Esophagus squamous epithelium (tissue), 5 donors: ENCODE measurements around the gene SMYD3. TPM values are rescaled to one million over a fixed set of nuclear protein-coding genes. Genes with fewer than 3 reads are reported as not detected.

Source experiments
- DNase-seq: peaks from one replicate; lab custom pipeline; 2025; lab: John Stamatoyannopoulos, UW
- H3K27ac ChIP-seq, 4 donors: fragments of 200-600 bp; sonication (generic); one replicate each; pipeline ENCODE4 v1.5.1; 2016 to 2019; ENCODE audit warnings: mild to moderate bottlenecking in 1 of 4
- H3K27me3 ChIP-seq, 4 donors: fragments of 200-600 bp; sonication (generic); 1 replicate in 3 of 4; 2 replicates in 1 of 4; pipeline versions ENCODE4 v1.5.1 to v1.6.0; 2017 to 2021; ENCODE audit warnings: antibody characterized with exemption in 1 of 4
- H3K36me3 ChIP-seq, 3 donors: fragments of 200-600 bp; sonication (generic); one replicate each; pipeline ENCODE4 v1.5.1; 2016 to 2019
- H3K4me1 ChIP-seq, 3 donors: fragments of 200-600 bp; sonication (generic); one replicate each; pipeline ENCODE4 v1.5.1; 2017 to 2019
- H3K4me3 ChIP-seq, 4 donors: fragments of 200-600 bp; sonication (generic); 1 replicate in 3 of 4; 2 replicates in 1 of 4; pipeline ENCODE4 v1.5.1; 2016 to 2019; ENCODE audit warnings: mild to moderate bottlenecking in 2 of 4, moderate library complexity in 1 of 4
- H3K9me3 ChIP-seq, 3 donors: fragments of 200-600 bp; sonication (generic); one replicate each; pipeline ENCODE4 v1.5.1; 2016 to 2019
- CTCF ChIP-seq, 6 experiments: fragments of 450-650 bp in 4 of 6; fragments of 200-600 bp in 2 of 6; sonication (generic) in 2 of 6; IDR thresholded peaks; one replicate each; pipeline ENCODE4 v1.5.1; 2016 to 2019; ENCODE audit warnings: antibody characterized with exemption in 6 of 6, mild to moderate bottlenecking in 4 of 6, moderate library complexity in 4 of 6
- POLR2A ChIP-seq, 4 donors: fragments of 450-650 bp; IDR thresholded peaks; one replicate each; pipeline ENCODE4 v1.6.1; 2017; ENCODE audit warnings: antibody characterized with exemption in 4 of 4, mild to moderate bottlenecking in 4 of 4, moderate library complexity in 3 of 4
- WGBS, 2 donors: methylation state at CpG; one replicate each; pipeline ENCODE4 v1.1.5; 2018; 5-methylcytosine and 5-hydroxymethylcytosine counted together
- intact Hi-C: fragments of 100-400 bp; cut with DNase I; formaldehyde crosslinking; loops from one replicate; pipeline ENCODE4 v1.15.0; 2022
- total RNA-seq, 4 donors: library from RNA; depleted of rRNA; stranded (reverse); fragments of >200 nt; gene quantifications; one replicate each; pipeline ENCODE4 v1.1.0, GENCODE V29; 2016
- donor health status: DM: yes; HTN: yes; CAD: no.

SMYD3 gene
- total RNA-seq, 4 donors from 2014 or later: 8.4 to 15.8 (median 11.5) TPM

GRCh38 chr1:246512635-246513034, 5.6 kb upstream of the SMYD3 start:
- WGBS, 2 donors: 71 to 100% methylated on average over 2 to 3 of the region's 10 CpGs
- intact Hi-C loops: no loop called here

DNA sequence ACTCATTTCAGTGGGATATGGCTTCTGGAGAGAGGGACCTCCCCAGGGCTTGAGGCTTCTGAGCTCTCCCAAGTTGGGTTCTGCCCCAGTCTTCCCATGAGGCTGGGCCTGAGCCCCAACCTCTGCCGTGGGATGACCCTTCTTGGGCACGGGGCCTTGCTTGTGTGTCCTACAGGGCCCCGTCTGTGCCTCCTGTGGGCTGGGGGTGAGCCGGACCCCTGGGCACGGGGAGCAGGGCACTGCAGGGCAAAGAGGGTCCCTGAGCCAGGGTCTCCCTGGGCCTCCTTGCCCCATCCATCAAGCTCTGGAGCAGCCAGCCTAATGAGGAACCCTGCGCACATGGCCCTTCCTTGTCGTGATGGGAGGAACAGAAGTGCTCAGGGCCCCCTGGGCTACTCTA, 5.2 kb upstream of the SMYD3 start:
- no peaks in the 10 kb centered on the region for H3K27me3 ChIP-seq
- H3K4me3 ChIP-seq: no peak overlapping the region
- WGBS, 2 donors: no CpG with 5 or more reads among the region's 7 CpGs
- peaks cover 5 to 47% (median 34%) of the 10 kb centered on the region in 3 donors for H3K9me3 ChIP-seq
- DNase-seq: no peak
- TF ChIP-seq CTCF (IDR thresholded peaks at IDR 0.05) (no peak), POLR2A (IDR thresholded peaks at IDR 0.05) (no peak)
- intact Hi-C loops: no loop called here
- no peak overlapping the region for H3K27ac ChIP-seq
- H3K4me1 ChIP-seq: peaks cover 0 to 6% (median 0%) of the 10 kb centered on the region in 3 donors
- no peaks in the 10 kb centered on the region for H3K36me3 ChIP-seq

More at GRCh38 chr1:246512635-246513034, 5.6 kb upstream of the SMYD3 start:
- Histone ChIP-seq H3K27ac (no peak overlapping the region), H3K27me3 (no peaks in the 10 kb centered on the region), H3K9me3 (peaks cover 5 to 52% (median 34%) of the 10 kb centered on the region in 3 donors), H3K4me3 (no peak overlapping the region), H3K36me3 (no peaks in the 10 kb centered on the region), H3K4me1 (peaks cover 0 to 4% (median 0%) of the 10 kb centered on the region in 3 donors)
- no peak for TF ChIP-seq CTCF (IDR thresholded peaks at IDR 0.05)
- TF ChIP-seq POLR2A (IDR thresholded peaks at IDR 0.05): no peak
- no peak for DNase-seq

DNA sequence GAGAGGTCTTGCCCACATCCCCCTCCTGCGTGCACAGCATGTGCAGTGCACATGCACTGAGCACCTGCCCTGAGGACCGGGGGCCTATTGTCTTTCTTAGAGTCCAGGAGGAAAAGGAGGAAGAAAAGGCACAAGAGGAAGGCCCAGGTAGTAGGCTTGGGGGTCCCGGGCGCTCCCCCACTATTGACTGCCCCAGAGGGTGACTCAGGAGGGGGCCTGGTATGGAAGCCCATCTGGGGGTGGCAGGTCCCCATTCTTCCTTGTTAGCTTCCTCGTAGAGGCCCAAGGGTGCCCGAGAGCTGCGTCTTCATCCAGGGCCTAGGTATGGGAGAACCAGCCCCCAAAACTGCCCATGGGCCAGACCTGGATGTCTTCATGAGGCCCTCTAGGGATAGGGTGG, 4.1 kb upstream of the SMYD3 start:
- H3K27me3 ChIP-seq: no peaks in the 10 kb centered on the region
- peaks cover 5 to 37% (median 26%) of the 10 kb centered on the region in 3 donors for H3K9me3 ChIP-seq
- intact Hi-C loops: no loop called here
- H3K27ac ChIP-seq: no peak overlapping the region
- 91 to 100% methylated on average over 3 to 4 of the region's 7 CpGs for WGBS, 2 donors
- DNase-seq: no peak
- TF ChIP-seq POLR2A (IDR thresholded peaks at IDR 0.05): no peak
- TF ChIP-seq CTCF (IDR thresholded peaks at IDR 0.05): no peak
- no peaks in the 10 kb centered on the region for H3K36me3 ChIP-seq
- peaks cover 0 to 12% (median 3%) of the 10 kb centered on the region in 3 donors for H3K4me1 ChIP-seq
- H3K4me3 ChIP-seq: no peak overlapping the region

- Histone ChIP-seq H3K27ac (no peak overlapping the region), H3K4me1 (peaks cover 0 to 19% (median 5%) of the 10 kb centered on the region in 3 donors), H3K4me3 (no peak overlapping the region), H3K36me3 (no peaks in the 10 kb centered on the region), H3K27me3 (no peaks in the 10 kb centered on the region), H3K9me3 (peaks cover 0 to 29% (median 18%) of the 10 kb centered on the region in 3 donors)
- TF ChIP-seq CTCF (IDR thresholded peaks at IDR 0.05): no peak
- no peak for TF ChIP-seq POLR2A (IDR thresholded peaks at IDR 0.05)
- intact Hi-C loops: no loop called here
- 93% methylated on average over 2 of the region's 13 CpGs; no CpG with 5 or more reads in 1 of the 2 donors for WGBS, 2 donors
- DNase-seq: no peak
Observed at GRCh38 chr1:246510147-246511030, 3.3 kb upstream of the SMYD3 start.
